ENCODE results near the gene EDA.
"Not testable (repeated sequence)": the region's sequence is repeated elsewhere in the genome, so short reads cannot be mapped to it uniquely, and the experiment has no call there.

EDA gene

DNA sequence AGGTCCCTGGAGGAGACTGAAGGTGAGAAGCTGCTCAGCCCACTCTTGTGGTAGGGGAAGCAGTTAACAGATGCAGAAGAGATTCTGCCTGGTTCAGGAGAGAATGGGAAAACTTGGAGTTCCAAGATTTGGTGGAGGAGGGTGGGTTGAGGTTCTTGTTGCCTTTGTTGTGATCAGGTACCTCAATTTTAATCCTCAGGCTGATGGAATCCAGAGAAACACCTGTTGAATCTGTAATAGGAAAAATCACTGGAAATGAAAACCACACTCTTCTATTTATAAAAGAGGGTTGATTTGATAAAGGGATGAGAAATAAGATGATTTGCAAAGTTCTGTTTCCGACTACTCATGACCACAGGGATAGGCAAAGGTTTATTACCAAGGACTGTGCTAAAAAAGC lies 132.1 kb downstream of the EDA start:
- no peak for DNase-seq

DNA sequence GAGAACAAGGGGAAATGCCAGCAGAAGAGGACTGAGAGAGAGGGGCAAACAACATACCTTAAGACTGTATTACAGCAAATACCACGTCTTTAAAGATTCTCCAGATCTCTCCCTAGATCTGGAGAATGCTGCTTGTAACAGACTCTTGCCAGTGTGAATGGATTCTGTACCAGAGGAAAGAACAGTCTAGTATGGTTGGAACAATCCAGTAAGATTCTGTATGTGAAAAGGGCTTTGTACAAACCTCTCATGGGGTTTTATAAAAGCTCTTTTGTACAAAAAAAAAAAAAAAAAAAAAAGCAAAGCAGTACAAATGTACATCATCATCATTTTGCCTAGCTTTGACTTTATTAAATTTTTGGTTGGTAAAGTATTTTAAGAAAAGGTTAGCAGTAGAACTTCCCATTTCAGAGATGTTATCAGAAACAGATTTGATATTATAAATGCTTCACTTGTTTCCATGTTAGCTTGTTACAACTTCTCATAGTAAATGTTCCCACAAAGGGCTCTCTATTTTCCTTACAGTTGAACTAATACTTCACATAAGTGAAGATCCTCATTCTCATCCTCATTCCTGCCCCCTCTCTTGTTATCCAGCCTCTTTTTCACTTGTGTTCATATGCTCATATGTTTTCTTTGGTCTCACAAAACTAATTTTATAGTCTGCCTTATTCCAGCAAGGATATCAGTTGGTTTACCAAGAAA lies 144.2 kb downstream of the EDA start:
- no peak for DNase-seq

DNA sequence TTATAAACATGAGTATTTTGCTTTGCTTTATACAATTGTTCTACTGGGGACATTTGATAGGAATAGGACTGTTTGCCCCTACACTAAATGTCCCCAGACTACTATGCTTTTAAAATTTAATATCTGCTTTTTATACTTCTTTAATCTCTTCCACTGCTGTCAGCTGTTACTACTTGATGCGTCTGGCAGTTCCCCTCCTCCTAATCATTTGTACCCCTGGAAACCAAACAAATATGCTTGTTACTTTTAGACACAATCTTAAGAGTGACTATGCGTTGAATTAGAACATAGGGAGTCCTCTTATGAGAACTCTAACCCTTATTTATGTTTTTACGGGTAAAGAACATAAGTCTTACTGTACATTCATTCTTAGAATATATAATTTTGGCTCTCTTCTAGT lies 145.7 kb downstream of the EDA start:
- no peak for DNase-seq

DNA sequence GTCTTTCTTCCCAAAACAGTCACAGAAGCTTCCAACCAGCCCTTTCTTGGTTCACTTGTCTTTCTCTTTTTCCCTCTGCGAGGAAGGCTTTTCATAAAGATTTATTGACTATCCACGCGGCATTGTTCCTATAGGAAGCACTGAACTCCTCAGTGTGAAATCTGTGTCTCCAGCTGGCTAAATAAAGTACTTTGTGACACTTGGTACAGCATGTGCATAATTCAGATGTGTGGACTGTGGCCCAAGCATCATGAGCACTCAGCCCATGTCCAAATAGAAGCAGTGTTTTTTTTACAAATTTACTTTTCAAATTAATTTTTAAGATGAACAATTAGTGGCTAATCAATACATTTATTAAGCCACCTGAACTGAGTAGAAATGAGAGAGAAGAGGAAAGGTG lies 146.4 kb downstream of the EDA start:
- no peak for DNase-seq

DNA sequence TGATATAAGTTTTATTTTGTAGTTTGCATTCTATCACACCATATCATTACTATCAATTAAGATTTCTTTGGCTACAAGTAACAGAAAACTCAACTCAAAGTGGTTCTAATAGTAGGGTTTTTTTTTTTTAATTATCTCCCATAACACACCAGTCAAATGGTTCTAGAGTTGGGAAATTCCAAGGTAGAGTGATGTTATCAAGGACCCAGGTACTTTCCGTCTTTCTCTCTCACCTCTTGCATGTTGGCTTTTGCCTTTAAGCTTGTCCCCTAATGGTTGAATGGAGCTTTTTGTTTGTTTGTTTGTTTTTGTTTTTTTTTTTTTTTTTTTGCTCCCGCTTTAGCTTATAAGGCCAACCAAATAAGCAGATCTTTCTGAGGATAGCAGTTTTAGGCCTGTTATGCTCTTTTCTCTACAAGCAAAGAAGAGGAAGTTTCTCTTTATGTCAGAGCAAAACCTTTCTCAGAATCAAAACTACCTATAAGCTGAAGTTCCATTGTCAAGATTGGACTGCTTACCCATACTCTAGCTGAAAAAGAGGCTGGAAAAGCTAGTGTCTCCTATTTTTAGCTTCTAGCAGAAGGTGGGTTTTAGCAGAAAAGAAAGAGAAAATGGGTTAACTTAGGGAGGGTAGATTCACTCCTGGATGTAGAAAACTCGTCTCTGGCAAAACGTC lies 177.5 kb downstream of the EDA start:
- DNase-seq = no peak

DNA sequence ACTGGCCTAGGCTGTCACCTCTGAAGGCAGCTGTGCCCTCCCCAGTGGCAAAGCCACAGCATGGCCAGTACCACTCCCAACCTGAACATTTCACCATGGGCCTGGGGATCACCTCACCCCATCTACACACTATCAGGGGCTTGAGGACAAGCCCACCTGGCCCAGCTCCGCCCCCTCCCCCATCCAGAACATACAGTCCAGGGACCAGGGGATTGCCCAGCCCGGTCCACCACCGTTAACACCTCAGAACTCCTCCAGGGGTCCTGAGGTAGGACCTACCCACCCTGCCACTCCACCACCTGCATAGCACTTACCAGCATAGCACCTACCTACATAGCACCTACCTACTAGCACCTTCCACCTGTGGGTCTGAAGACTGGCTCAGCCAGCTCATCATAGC lies 179.8 kb downstream of the EDA start:
- DNase-seq = no peak

DNA sequence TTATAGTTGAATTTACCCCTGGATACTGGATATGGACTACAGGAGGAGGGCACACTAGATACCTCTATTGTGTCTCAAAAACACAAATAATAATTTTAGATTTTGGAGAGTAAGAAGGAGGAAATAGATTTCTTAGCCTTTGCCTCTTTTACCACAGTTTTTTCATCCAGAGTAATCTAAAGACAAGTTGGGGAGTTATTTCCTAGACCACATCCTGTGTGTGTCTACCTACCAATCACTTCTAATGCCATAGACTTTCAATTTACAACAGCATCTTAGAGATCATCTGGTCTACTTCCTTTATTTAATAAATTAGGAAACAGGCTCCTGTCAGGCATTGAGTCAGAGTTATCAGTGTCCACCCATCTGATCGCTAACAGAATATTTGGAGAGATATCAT lies 191.5 kb downstream of the EDA start:
- DNase-seq = no peak

DNA sequence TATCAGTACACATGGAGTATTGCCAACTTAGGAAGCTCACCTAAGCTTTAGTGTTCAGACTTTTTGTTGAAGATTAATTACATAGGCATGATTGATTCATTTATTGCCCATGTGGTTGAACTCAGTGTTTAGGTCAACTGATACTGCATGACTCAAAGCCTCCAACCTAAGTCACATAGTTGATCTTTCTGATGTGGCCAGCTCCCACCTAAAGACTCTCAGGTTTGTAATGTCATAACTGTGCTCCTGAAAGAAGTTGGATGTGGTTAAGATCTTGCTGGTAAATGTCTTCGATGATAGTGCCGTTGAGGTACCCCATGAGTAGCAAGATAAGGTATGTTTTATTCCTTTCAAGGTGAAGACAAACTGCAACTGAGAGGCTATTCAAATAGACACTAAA lies 192.5 kb downstream of the EDA start:
- DNase-seq = no peak

DNA sequence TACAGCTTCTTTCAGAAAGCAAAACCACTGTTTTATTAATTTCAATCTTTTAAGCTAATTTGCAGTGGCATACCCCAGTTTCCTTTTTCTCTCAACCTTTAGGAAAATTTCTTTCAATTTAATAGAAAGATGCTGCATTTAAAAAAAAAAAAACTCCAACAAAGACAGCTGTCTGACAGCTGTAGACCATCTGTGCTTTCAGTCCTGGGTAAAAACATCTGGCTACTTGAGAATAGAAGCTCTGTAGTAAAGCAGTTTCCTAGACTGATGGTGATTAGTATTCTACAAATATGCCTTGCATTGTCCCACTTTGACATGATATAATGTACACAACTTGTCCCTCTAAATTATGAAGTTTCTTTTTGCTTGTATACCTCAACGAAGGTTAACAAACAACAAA lies 197.8 kb downstream of the EDA start:
- no peak for DNase-seq

DNA sequence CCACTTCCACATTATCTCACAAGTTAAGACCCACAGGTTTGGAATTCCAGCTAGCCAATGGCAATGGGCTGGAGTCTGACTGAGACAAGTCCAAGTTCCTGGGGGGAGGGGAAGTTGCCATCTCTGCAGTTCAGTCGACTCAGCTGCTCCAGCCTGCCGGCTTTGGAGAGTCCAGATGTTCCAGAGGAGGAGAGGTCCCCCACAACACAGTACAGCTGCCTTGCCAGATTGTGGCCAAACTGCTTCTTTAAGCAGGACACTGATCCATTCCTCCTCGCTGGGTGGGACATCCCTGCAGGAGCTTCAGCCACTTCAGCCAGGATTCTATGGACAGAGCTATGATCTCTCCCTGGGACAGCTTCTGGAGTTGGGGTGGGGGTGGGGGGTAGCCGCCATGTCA lies 199.2 kb downstream of the EDA start:
- DNase-seq = no peak

DNA sequence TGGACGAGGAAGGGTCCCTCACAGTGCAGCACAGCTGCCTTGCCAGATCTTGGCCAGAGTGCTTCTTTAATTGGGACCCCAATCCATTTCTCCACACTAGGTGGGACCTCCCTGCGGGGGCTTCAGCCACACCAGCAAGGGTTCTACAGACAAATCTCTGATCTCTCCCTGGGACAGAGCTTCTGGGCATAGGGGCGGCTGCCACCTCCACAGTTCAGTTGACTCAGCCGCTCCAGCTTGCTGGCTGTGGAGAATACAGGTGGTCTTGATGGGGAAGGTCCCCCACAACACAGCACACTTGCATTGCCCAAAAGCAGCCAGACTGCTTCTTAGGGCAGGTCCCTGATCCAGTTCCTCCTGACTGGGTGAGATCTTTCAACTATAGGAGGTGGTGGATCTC lies 199.6 kb downstream of the EDA start:
- no peak for DNase-seq

DNA sequence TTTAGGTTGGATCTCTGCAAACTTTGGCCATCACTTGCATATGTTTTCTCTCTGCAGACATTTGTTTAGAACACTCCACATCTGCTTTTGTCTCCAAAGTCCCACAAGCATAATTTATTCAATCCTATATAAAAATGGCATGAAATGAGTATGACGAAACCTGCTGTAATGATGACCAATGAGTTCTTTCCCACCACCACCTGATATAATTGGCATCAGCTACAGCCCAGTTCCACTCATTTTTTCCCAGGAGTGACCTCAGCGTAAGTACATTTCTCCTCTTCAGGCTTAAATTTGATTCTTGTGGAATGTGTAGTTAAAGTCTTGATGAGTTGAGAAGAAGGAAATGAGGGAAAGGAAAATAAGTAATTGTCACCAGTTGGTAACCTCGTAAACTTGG lies 228.7 kb downstream of the EDA start:
- no peak for DNase-seq

DNA sequence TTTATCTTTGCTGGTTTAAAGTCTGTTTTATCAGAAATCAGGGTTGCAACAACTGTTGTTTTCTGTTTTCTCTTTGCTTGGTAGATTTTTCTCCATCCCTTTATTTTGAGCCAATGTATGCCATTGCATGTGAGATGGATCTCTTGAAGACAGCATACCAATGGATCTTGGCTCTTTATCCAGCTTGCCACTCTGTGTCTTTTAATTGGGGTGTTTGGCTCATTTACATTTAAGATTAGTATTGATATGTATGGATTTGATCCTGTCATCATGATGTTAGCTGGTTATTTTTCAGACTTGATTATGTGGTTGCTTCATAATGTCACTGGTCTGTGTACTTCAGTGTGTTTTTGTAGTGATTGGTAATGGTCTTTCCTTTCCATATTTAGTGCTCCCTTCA lies 244.1 kb downstream of the EDA start:
- not testable (repeated sequence) for DNase-seq

DNA sequence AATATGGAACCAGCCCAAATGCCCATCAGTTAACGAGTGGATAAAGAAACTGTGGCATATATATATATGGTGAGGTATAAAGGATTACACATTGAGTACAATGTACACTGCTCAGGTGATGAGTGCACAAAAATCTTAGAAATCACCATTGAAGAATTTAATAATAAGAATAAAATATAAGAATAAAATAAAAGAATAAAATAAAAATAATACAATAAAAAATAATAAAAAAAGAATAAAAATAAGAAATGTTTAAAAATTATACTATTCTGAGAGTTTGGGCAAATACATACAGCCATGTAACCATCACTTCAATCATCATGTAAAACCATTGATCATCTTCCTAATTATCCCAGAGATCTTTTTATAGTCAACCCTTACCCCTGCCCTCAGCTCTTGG lies 260.3 kb downstream of the EDA start:
- DNase-seq = no peak

DNA sequence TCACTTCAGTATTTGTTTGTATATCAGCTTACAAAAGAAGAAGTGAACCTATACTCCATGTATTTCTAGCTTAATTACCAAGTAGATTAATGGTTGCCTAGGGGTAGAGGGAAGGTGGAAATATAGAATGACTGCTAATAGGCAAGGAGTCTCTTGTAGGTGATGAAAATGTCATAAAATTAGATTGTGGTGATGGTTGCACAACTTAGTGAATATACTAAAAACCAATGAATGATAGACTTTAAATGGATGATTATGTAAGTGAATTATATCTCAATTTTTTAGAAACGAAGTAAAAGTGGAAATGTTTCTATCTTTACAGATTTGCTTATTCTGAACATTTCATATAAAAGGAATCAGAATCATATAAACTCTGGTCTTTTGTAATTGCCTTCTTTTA lies 268.3 kb downstream of the EDA start:
- no peak for DNase-seq

DNA sequence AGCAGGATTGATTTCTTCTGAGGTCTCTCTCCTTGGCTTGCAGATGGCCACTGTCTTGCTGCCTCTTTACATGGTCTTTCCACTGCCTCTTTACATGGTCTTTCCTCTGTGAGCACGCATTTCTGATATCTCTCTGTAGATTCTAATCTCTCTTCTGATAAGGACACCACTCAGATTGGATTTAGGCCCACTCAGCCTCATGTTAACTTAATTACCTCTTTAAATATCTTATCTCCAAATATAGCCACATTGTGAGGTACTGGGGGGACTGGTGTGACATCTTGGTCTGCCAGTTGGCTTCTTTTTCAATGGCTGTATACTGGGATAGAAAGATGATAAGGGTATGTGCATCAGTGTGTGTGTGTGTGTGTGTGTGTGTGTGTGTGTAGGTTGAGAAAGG lies 280.1 kb downstream of the EDA start:
- no peak for DNase-seq

DNA sequence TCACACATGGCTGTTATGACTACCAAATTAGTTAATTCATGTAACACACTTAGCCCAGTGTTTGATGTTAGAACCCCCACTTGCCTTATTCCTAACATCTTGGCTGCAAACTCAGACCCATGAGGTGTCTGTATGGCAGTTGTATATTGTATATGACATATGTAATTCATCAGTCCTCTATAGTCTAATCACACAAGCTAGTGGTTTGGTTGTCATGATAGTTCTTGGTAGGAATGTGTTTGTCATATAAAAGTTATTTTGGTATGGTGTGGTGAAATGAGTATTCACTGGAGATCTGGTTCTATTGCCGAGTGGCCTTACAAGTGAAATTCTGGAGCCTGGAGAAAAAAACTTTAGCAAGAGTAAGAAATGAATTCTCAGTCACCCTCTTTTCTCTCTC lies 284.6 kb downstream of the EDA start:
- no peak for DNase-seq

DNA sequence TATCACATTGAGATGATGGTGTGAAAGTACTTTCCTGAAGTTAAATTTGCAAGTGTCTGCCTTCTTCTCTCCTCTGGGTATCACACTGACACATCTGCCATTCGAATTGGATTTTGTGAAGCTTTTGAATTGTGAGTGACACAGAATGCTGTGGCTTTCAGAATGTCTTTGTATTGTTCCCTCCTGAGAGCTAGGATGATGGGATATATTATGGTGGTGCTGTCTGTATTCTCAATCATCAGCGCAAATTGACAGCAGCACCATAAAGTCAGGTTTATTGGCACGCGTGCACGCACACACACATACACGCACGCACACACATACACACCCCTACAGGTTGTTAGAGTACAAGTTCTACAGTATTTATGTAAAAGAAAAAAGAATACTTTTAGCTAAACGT lies 290.5 kb downstream of the EDA start:
- DNase-seq = no peak

DNA sequence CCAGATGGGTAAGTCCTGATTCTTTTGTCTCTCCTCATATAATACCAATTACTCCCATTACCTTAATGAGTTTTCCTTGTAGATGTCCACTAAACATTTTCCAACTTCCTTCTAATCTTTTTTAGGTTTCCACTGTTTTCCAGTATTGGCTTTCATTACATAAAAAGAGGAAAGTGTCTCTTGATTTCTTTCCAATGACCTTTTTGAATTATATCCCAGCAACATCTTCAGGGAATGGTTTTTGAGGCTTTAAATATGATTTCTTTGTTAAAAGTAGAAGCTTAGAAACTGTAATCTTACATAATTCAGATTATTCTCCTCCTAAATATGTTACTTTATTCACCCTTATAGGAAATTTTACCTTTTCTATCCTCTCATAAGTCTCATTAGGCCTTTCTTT lies 298.9 kb downstream of the EDA start:
- no peak for DNase-seq

DNA sequence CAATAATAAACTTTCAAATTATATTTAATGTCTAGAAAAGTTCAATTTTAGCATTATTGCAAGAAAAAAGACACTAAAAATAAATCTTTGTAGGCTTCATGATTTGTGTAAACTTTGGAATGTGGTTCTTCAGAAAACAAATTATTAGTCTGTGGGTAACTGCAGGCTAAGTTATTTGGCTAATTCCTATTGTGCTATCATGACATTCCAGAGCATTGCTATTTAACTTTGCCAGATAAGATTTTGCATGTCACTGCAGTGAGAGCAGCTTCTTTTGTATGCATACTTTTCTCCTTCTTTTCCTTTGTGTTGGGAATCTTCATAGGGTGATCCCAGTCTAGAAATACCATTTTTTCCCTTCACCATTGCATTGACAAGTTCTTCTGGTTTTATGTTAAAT lies 303.8 kb downstream of the EDA start:
- DNase-seq = no peak

DNA sequence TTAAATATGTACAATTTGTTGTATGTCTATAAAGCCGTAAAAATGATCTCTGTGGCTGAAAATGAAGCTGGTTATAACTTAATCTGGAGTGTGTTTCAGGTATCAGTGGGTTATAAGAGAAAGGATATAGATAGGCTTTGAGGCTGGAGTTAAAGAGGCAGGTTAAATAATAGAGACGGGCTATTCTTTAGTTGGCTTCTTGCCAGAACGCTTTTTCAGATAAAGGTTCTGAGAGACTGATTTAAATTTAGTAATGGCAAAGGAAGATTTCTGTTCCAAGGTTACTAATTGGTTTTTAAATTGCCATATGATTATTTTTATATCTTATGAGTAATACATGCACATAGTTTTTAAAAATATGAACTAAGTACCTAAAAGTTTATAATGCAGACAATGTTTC lies 316.4 kb downstream of the EDA start:
- DNase-seq = no peak

DNA sequence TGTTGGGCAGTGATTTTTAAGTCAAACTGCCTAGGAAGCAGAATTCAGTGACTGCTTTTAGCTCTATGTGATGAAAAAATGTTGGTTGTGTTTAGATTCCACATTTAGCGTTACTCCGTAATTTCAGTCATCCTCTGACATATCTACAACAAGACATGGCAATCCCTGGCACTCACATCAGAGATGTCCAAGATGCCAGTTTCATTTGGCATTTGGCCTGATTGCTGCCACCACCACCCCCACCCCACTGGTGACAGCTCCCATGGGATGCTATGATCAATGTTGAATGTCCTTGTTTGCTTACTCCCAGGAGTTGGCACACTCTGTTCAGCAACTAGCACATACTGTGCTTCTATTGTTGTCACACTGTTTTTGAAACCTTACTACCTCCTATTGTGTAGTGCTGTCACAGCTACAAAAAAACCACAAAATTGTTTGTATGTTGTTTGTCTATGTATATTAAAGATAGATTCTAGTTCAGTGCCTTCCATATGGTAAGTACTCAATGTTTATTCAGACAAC lies 332.4 kb downstream of the EDA start:
- no peak for DNase-seq

DNA sequence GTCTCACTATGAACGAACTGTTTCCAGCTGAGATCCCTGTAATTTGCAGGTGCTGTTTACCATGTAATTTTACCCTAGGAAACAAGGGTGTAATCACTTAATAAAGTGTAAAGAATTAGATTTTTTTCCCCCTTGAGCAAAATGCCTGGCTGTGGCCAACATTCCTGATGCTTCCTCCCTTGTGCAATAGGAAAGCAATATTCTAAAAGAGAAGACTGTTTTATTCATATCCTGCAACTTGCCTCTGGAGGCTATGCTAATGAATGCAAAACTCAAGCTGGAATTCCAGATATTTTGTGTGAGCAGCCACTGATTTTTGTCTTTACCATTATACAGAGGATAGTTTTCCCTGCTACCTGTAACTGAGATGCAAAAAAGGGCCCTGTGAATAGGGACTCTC lies 335.8 kb downstream of the EDA start:
- no peak for DNase-seq

DNA sequence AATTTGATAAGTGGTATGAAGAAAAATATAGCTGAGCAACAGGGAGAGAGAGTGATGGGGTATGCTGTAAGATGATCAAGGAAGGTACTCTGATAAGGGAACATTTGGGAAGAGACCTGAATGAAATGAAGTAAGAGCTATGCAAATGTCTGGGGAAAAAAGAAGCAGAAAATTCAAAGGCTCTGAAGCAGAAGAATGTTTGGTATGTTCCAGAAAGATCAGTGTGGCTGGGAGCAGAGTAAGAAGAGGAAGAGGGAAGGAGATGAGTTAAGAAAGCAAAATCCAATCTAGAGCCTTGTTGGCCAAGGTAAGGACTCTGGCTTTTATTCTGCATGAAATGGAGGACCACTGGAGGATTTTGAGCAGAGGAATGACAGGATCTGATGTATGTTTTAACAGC lies 343.8 kb downstream of the EDA start:
- no peak for DNase-seq
